Measurements from ENCODE around the gene NUDT11. TPM values are rescaled to one million over a fixed set of nuclear protein-coding genes. Genes with fewer than 3 reads are reported as not detected.

NUDT11 gene
- total and polyA plus RNA-seq, 10 of the 15 experiments (the other 5 are each of a cell fraction or from before 2014, with no cell fraction given) = 0.06 TPM; not detected in 9

DNA sequence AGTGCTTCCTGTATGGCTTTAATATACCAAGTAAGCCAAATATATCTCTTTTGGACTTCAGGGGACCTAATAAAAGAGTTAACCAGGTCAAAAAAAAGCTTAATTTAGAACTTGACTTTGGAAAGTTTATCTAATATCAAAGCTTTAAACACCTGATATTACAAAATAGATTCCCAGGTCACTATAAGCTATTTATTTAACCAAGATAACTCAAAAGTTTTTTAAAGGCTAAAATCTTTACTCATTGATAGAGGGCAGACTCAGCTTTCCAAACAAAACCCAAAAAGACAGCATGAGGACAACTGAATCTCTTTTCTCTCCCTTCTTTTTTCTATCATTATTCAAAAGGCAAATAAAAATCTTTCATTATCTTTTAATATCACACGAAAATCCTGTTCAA, 19.5 kb downstream of the NUDT11 start:
- no peaks in the 10 kb centered on the region for H3K4me1 ChIP-seq (ENCODE audit: control insufficient read depth, insufficient read depth, low read length)
- H3K9me3 ChIP-seq (replicated peaks; ENCODE audit: control insufficient read depth, insufficient read depth, low read length) = no peaks in the 10 kb centered on the region
- ChIA-PET RAD21 (ENCODE audit: unreplicated experiment) (no interaction called here), POLR2A (no interaction called here), SMC1A (ENCODE audit: uncharacterized antibody, unreplicated experiment) (no interaction called here), CTCF (interaction anchor here (3.0 to 4.1 kb wide), 2 partner anchors 11 to 17 kb away, joined by 14 to 32 read pairs; no protein-coding TSS in a partner anchor)
- DNase-seq (ENCODE audit: low read depth, low spot score) (no peak), FAIRE-seq (no peak), ATAC-seq (no peak)
- TF ChIP-seq, protein P1, sequence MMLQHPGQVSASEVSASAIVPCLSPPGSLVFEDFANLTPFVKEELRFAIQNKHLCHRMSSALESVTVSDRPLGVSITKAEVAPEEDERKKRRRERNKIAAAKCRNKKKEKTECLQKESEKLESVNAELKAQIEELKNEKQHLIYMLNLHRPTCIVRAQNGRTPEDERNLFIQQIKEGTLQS (IDR thresholded peaks at IDR 0.05; ENCODE audit: borderline replicate concordance, extremely low read depth, low read depth, low read length) = no peak
- TF ChIP-seq, protein P2, sequence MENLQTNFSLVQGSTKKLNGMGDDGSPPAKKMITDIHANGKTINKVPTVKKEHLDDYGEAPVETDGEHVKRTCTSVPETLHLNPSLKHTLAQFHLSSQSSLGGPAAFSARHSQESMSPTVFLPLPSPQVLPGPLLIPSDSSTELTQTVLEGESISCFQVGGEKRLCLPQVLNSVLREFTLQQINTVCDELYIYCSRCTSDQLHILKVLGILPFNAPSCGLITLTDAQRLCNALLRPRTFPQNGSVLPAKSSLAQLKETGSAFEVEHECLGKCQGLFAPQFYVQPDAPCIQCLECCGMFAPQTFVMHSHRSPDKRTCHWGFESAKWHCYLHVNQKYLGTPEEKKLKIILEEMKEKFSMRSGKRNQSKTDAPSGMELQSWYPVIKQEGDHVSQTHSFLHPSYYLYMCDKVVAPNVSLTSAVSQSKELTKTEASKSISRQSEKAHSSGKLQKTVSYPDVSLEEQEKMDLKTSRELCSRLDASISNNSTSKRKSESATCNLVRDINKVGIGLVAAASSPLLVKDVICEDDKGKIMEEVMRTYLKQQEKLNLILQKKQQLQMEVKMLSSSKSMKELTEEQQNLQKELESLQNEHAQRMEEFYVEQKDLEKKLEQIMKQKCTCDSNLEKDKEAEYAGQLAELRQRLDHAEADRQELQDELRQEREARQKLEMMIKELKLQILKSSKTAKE (IDR thresholded peaks at IDR 0.05; ENCODE audit: low read depth, poor library complexity, severe bottlenecking) = no peak
- TF ChIP-seq CHD2 (IDR thresholded peaks at IDR 0.05; ENCODE audit: borderline replicate concordance, low read depth, low read length) = no peak
- no peak for TF ChIP-seq MTA2 (IDR thresholded peaks at IDR 0.05; ENCODE audit: low read depth)
- no peak for TF ChIP-seq MXI1 (IDR thresholded peaks at IDR 0.05; ENCODE audit: low read depth, low read length)
- TF ChIP-seq SREBF1 (IDR thresholded peaks at IDR 0.05; ENCODE audit: low read length) = no peak
- TF ChIP-seq CBFB (IDR thresholded peaks at IDR 0.05; ENCODE audit: low read depth) = no peak
- TF ChIP-seq DPF2 (IDR thresholded peaks at IDR 0.05) = no peak
- TF ChIP-seq POLR2A (IDR thresholded peaks at IDR 0.05; ENCODE audit: low read depth, low read length) = no peak
- no peak for TF ChIP-seq HDAC2 (IDR thresholded peaks at IDR 0.05)
- TF ChIP-seq CREB1 (IDR thresholded peaks at IDR 0.05; ENCODE audit: low read depth) = no peak
- TF ChIP-seq, protein P3, sequence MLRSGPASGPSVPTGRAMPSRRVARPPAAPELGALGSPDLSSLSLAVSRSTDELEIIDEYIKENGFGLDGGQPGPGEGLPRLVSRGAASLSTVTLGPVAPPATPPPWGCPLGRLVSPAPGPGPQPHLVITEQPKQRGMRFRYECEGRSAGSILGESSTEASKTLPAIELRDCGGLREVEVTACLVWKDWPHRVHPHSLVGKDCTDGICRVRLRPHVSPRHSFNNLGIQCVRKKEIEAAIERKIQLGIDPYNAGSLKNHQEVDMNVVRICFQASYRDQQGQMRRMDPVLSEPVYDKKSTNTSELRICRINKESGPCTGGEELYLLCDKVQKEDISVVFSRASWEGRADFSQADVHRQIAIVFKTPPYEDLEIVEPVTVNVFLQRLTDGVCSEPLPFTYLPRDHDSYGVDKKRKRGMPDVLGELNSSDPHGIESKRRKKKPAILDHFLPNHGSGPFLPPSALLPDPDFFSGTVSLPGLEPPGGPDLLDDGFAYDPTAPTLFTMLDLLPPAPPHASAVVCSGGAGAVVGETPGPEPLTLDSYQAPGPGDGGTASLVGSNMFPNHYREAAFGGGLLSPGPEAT (IDR thresholded peaks at IDR 0.05; ENCODE audit: low read depth) = no peak
- TF ChIP-seq, protein P4, sequence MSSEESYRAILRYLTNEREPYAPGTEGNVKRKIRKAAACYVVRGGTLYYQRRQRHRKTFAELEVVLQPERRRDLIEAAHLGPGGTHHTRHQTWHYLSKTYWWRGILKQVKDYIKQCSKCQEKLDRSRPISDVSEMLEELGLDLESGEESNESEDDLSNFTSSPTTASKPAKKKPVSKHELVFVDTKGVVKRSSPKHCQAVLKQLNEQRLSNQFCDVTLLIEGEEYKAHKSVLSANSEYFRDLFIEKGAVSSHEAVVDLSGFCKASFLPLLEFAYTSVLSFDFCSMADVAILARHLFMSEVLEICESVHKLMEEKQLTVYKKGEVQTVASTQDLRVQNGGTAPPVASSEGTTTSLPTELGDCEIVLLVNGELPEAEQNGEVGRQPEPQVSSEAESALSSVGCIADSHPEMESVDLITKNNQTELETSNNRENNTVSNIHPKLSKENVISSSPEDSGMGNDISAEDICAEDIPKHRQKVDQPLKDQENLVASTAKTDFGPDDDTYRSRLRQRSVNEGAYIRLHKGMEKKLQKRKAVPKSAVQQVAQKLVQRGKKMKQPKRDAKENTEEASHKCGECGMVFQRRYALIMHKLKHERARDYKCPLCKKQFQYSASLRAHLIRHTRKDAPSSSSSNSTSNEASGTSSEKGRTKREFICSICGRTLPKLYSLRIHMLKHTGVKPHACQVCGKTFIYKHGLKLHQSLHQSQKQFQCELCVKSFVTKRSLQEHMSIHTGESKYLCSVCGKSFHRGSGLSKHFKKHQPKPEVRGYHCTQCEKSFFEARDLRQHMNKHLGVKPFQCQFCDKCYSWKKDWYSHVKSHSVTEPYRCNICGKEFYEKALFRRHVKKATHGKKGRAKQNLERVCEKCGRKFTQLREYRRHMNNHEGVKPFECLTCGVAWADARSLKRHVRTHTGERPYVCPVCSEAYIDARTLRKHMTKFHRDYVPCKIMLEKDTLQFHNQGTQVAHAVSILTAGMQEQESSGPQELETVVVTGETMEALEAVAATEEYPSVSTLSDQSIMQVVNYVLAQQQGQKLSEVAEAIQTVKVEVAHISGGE (CRISPR knock-in tag; IDR thresholded peaks at IDR 0.05) = no peak
- TF ChIP-seq POLR2AphosphoS2 (IDR thresholded peaks at IDR 0.05; ENCODE audit: low read depth, low read length) = no peak
- no peak overlapping the region for H3K4me3 ChIP-seq
- H4K20me1 ChIP-seq (ENCODE audit: control insufficient read depth, insufficient read depth) = no peaks in the 10 kb centered on the region
- BruUV-seq (replicated peaks) = no TSS peak
- intact Hi-C loops (cut with micrococcal nuclease; ENCODE audit: unreplicated experiment) (no loop called here), in situ Hi-C loops (cut with MboI) (loop anchor here (25.0 kb wide), 1 partner anchor 760 kb away; no protein-coding TSS in a partner anchor)
- no peak overlapping the region for H2AFZ ChIP-seq (ENCODE audit: control insufficient read depth, low read depth, low read length)
- no peak overlapping the region for H3K27ac ChIP-seq (ENCODE audit: control insufficient read depth, insufficient read depth)
- 0% methylated on average over 1 of the region's 1 CpG for WGBS (ENCODE audit: insufficient coverage, insufficient replicate concordance, low lambda C conversion rate, missing lambda C conversion rate)
- H3K4me2 ChIP-seq (ENCODE audit: control insufficient read depth, insufficient read depth) = no peak overlapping the region
- no peaks in the 10 kb centered on the region for H3K79me2 ChIP-seq (ENCODE audit: control insufficient read depth, insufficient read depth, low read length)
- no peaks in the 10 kb centered on the region for H3K36me3 ChIP-seq (ENCODE audit: control insufficient read depth in 2 of 2, insufficient read depth in 2 of 2, low read length in 1 of 2)
- no peak overlapping the region for H3K9ac ChIP-seq (ENCODE audit: control insufficient read depth, insufficient read depth, low read length)
- no peaks in the 10 kb centered on the region for H3K27me3 ChIP-seq (replicated peaks in 1 of 2; ENCODE audit: control insufficient read depth in 2 of 2, insufficient read depth in 2 of 2, low read length in 1 of 2)
